Skeletal muscle tissue (tissue), 4 donors: ENCODE results near the gene CLINT1. TPM values are rescaled to one million over a fixed set of nuclear protein-coding genes. Genes with fewer than 3 reads are reported as not detected.

Experiments used
- H3K27ac ChIP-seq: one replicate; pipeline ENCODE4 v1.7.0; 2013; ENCODE audit warnings: mild to moderate bottlenecking, low read depth, low read length, inconsistent platforms
- H3K27me3 ChIP-seq, 3 donors: one replicate each; pipeline ENCODE4 v1.7.0; 2013; ENCODE audit warnings: low read length in 3 of 3; ENCODE audit not compliant: control insufficient read depth in 3 of 3, insufficient read depth in 3 of 3
- H3K36me3 ChIP-seq, 3 donors: one replicate each; pipeline ENCODE4 v1.7.0; 2013; ENCODE audit warnings: low read length in 3 of 3; ENCODE audit not compliant: control insufficient read depth in 3 of 3, insufficient read depth in 3 of 3
- H3K4me1 ChIP-seq, 3 donors: one replicate each; pipeline ENCODE4 v1.7.0; 2013; ENCODE audit warnings: low read length in 3 of 3, mild to moderate bottlenecking in 3 of 3; ENCODE audit not compliant: control insufficient read depth in 3 of 3, insufficient read depth in 3 of 3
- H3K4me3 ChIP-seq, 3 donors: one replicate each; pipeline ENCODE4 v1.7.0; 2013; ENCODE audit warnings: low read length in 3 of 3
- H3K9ac ChIP-seq, 3 donors: one replicate each; pipeline ENCODE4 v1.7.0; 2013; ENCODE audit warnings: low read length in 3 of 3, mild to moderate bottlenecking in 3 of 3, moderate library complexity in 2 of 3, low read depth in 1 of 3
- H3K9me3 ChIP-seq, 3 donors: one replicate each; pipeline ENCODE4 v1.7.0; 2013; ENCODE audit warnings: low read length in 3 of 3; ENCODE audit not compliant: control insufficient read depth in 3 of 3
- total RNA-seq: library from RNA; depleted of rRNA; stranded (reverse); fragments of >200 nt; gene quantifications from one replicate; pipeline ENCODE4 v1.2.3, GENCODE V29; 2014
- donor health status: Osteomylitis.

The CLINT1 gene
- total RNA-seq, 1 donor from 2014 or later, result 53.2 TPM

DNA sequence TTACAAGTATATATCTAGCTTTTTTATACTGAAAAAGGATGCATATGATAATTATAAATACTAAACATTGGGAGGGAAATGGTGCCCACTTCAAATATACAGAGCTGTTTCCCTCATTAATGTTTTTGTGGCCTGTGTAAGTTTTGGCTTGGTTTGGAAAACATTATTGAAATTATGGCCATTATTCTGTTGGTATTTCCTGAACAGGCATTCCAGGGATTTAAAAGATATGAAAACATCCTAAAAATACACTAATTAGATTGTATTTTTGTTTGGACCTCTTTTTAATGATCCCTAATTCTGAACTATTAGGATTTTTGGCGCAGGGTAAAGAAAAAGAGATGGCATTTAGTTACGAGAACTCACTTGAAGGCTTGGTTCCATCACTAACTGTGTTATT, 50.9 kb downstream of the CLINT1 start:
- Histone ChIP-seq H3K27ac (no peak overlapping the region), H3K36me3 (peaks cover 18 to 40% (median 25%) of the 10 kb centered on the region in 3 donors), H3K4me3 (no peak overlapping the region), H3K9me3 (no peaks in the 10 kb centered on the region), H3K27me3 (no peaks in the 10 kb centered on the region), H3K4me1 (no peaks in the 10 kb centered on the region), H3K9ac (no peak overlapping the region)

DNA sequence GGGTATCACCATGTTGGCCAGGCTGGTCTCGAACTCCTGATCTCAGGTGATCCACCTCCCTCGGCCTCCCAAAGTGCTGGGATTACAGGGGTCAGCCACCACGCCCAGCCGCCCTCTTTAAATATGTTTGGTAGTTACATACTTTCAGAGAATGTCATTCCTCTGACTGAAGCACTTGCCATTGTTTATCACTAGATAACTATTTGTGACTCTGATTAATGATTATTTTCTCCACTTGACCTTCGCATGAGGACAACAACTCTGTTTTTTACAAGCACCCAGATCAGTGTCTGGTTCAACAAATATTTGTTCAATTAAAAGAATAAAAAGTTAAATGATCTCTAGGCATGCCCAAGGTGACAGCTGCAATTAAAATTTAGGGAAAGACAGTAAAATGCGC, 56.2 kb downstream of the CLINT1 start:
- H3K9me3 ChIP-seq, result no peaks in the 10 kb centered on the region
- H3K36me3 ChIP-seq, result peaks cover 14 to 19% (median 19%) of the 10 kb centered on the region in 3 donors
- H3K4me1 ChIP-seq, result no peaks in the 10 kb centered on the region
- no peak overlapping the region for H3K4me3 ChIP-seq
- no peak overlapping the region for H3K27ac ChIP-seq
- H3K9ac ChIP-seq, result no peak overlapping the region
- H3K27me3 ChIP-seq, result no peaks in the 10 kb centered on the region

DNA sequence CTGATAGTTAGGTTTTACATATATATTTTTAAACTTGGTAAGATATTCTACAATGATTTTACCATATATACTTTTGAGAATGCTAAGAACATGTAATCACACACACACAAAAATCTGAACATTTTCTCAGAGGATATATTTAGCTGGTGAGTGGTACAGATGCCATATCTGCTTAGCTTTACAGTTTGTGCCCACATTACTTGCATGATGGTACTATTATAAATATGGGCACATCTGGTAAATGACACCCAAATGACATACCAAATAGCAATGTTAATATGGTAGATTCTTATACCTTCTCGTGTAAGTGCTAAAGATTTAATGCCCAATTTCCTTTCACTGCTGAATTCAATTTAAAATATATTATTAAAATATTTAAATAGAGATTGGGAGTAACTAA, 58.8 kb downstream of the CLINT1 start:
- Histone ChIP-seq H3K9ac (no peak overlapping the region), H3K27me3 (no peaks in the 10 kb centered on the region), H3K4me1 (no peaks in the 10 kb centered on the region), H3K9me3 (no peaks in the 10 kb centered on the region), H3K36me3 (peaks cover 6 to 13% (median 11%) of the 10 kb centered on the region in 3 donors), H3K27ac (no peak overlapping the region), H3K4me3 (no peak overlapping the region)

DNA sequence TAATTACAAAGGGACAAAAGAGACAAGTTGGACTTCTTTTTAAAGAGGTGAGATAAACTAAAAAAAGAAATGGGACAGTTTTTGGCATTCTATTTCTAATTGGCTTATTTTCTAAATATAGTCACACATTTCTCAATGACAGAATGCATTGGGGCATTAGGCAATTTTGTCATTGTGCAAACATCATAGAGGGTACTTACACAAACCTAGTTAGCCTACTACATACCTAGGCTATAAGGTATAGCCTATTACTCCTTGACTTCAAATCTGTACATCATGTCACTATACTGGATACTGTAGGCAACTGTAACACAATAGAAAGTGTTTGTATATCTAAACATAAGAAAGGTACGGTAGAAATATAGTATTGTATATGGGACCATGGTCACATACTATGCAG, 59.4 kb downstream of the CLINT1 start:
- no peaks in the 10 kb centered on the region for H3K9me3 ChIP-seq
- no peak overlapping the region for H3K27ac ChIP-seq
- H3K9ac ChIP-seq, result no peak overlapping the region
- H3K36me3 ChIP-seq, result peaks cover 4 to 10% (median 8%) of the 10 kb centered on the region in 3 donors
- H3K4me1 ChIP-seq, result no peaks in the 10 kb centered on the region
- no peaks in the 10 kb centered on the region for H3K27me3 ChIP-seq
- H3K4me3 ChIP-seq, result no peak overlapping the region

DNA sequence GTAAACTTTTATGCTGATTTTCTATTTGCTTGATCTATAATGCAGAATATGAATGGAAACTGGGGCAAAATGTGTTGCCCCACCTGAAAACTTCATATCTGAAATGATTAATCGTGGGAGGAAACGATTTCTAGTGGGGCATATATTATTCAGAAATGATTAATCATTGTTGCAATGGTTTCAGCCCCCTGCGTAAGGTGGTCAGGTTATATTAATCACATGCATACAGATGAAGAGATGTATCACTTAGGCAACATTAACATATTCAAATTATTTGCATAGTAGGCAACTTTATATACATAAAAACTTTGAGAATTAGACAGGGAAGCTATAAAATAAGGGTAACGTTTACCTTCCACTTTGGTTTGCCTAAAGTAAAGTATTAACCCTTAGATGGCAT, 65.6 kb downstream of the CLINT1 start:
- Histone ChIP-seq H3K4me3 (no peak overlapping the region), H3K27ac (no peak overlapping the region), H3K4me1 (no peaks in the 10 kb centered on the region), H3K27me3 (no peaks in the 10 kb centered on the region), H3K36me3 (peaks cover 7 to 20% (median 13%) of the 10 kb centered on the region in 3 donors), H3K9ac (no peak overlapping the region), H3K9me3 (no peaks in the 10 kb centered on the region)

DNA sequence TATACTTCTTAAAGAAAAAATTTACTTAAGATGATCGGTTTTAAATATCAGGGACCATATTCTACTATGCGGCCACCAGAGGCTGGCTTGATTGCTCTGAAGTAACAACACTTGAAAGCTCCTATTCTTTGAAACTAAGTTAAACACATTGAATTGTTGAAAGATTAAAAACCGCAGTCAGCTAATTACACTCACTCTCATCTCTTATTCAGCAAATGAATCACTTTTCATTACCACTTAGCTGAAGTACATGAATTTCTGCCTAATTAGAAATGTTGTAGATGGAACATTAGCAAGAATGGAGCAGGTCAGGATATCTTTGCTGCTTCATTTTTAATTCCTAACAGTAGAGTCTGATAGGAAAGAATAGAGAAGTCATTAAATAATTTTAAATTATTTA, 73.1 kb downstream of the CLINT1 start:
- Histone ChIP-seq H3K4me3 (no peak overlapping the region), H3K27ac (no peak overlapping the region), H3K27me3 (no peaks in the 10 kb centered on the region), H3K4me1 (no peaks in the 10 kb centered on the region), H3K36me3 (peaks cover 3 to 23% (median 20%) of the 10 kb centered on the region in 3 donors), H3K9me3 (no peaks in the 10 kb centered on the region), H3K9ac (no peak overlapping the region)

DNA sequence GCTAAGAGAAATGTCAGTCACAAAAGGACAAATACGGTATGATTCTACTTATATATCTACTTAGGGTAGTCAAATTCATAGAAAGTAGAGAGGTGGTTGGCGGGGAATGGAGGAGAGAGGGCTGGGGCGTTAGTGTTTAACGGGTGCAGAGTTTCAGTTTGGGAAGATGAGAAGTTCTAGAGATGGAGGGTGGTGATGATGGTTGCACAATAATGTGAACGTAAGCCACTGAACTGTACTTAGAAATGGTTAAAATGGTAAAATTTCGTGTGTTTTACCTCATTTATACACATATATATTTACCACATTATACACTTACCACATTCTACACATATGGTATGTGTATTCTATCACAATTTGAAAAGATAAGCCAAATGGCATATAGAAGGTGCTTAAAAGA, 79.7 kb downstream of the CLINT1 start:
- Histone ChIP-seq H3K4me3 (no peak overlapping the region), H3K27me3 (no peaks in the 10 kb centered on the region), H3K4me1 (no peaks in the 10 kb centered on the region), H3K9me3 (no peaks in the 10 kb centered on the region), H3K36me3 (no peaks in the 10 kb centered on the region), H3K27ac (no peak overlapping the region), H3K9ac (no peak overlapping the region)

DNA sequence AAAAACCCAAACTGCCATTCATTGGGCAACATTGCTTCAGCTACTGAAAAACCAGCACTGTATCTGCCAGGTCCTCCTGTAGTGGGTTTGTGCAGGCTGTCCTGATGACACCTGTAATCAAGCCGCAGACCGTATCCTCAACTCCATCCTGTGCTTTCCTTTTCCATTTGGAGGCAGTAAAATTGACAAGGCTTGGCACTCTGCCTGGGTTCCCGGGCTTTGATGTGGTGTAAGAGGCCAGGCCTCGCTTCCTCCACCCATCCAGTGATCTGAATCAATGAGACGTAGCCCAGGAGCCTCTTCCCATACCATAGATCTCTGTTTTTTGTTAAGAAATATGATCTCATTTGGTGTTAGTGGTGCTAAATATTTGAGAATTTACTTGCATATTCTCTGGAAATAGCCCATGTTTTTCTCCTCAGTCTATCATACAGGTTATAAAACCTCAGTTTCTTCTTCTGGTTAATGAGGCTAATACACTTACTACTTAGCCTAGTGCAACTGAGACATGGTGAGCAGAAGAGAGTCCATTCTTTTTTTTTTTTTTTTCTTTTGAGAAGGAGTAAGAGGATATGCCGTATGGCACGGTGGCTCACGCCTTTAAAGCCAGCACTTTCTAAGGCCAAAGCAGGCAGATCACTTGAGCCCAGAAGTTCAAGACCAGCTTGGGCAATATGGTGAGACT, 80.7 kb downstream of the CLINT1 start:
- H3K9ac ChIP-seq, result no peak overlapping the region
- H3K4me3 ChIP-seq, result no peak overlapping the region
- H3K36me3 ChIP-seq, result no peaks in the 10 kb centered on the region
- no peaks in the 10 kb centered on the region for H3K9me3 ChIP-seq
- no peak overlapping the region for H3K27ac ChIP-seq
- H3K4me1 ChIP-seq, result no peaks in the 10 kb centered on the region
- H3K27me3 ChIP-seq, result no peaks in the 10 kb centered on the region

DNA sequence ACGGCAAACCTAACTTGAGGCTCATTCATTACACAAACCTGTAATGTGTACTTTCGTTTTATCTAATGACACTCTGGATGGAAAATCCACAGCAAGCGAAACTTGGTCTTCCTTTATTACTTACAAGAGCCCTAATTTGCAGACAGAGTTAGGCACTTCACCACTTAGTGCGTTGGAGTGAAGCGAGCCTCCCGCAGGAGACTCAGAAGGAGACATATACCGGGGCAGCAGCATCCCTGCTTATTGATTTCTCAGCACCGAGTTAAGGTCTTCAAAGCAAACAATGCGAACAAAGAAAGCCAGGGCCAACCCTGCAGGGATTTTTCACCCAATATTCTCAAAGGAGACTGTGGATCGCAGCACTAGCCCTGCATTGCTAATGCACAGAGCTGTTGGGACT, 86.8 kb downstream of the CLINT1 start:
- no peak overlapping the region for H3K4me3 ChIP-seq
- H3K27ac ChIP-seq, result no peak overlapping the region
- no peaks in the 10 kb centered on the region for H3K9me3 ChIP-seq
- no peaks in the 10 kb centered on the region for H3K36me3 ChIP-seq
- H3K9ac ChIP-seq, result no peak overlapping the region
- H3K4me1 ChIP-seq, result peaks cover 3 to 8% (median 5%) of the 10 kb centered on the region in 3 donors
- no peaks in the 10 kb centered on the region for H3K27me3 ChIP-seq

DNA sequence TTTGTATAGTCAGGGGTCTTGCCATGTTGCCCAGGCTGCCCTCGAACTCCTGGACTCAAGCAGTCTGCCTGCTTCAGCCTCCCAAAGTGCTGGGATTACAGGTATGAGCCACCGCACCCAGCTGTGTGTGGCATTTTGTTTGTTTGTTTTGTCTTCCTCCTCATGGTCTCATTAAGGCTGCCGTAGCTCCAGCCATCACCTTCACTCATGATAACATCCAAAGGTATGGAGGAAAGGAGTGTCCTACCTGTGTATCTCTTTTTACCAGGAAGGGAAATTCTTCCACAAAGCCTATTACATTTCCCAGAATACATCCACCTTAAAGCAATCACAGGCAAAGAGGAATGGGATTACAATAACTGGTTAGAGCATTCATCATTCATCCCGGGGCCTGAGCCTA, 88.3 kb downstream of the CLINT1 start:
- H3K4me3 ChIP-seq, result no peak overlapping the region
- no peak overlapping the region for H3K9ac ChIP-seq
- H3K27ac ChIP-seq, result no peak overlapping the region
- H3K27me3 ChIP-seq, result no peaks in the 10 kb centered on the region
- H3K9me3 ChIP-seq, result no peaks in the 10 kb centered on the region
- H3K4me1 ChIP-seq, result peaks cover 3 to 8% (median 5%) of the 10 kb centered on the region in 3 donors
- H3K36me3 ChIP-seq, result no peaks in the 10 kb centered on the region
